ENCODE data around the gene STEAP3.

STEAP3 gene

GRCh38 chr2:119248311-119248710, 24.7 kb downstream of the STEAP3 start:
- no peak for DNase-seq (ENCODE audit: low spot score)

GRCh38 chr2:119248751-119249150, 25.1 kb downstream of the STEAP3 start:
- DNase-seq (ENCODE audit: low spot score) = no peak

- DNase-seq (ENCODE audit: low spot score) = no peak
Measured at GRCh38 chr2:119249311-119249710, 25.7 kb downstream of the STEAP3 start.

GRCh38 chr2:119249855-119250717, 26.5 kb downstream of the STEAP3 start:
- no peak for DNase-seq (ENCODE audit: low spot score)

GRCh38 chr2:119250718-119251290, 27.2 kb downstream of the STEAP3 start:
- no peak for DNase-seq (ENCODE audit: low spot score)

GRCh38 chr2:119251652-119252051, 28.0 kb downstream of the STEAP3 start:
- no peak for DNase-seq (ENCODE audit: low spot score)

GRCh38 chr2:119252186-119253113, 28.8 kb downstream of the STEAP3 start:
- no peak for DNase-seq (ENCODE audit: low spot score)

GRCh38 chr2:119253114-119253702, 29.6 kb downstream of the STEAP3 start:
- DNase-seq (ENCODE audit: low spot score) = no peak

GRCh38 chr2:119253760-119254600, 30.3 kb downstream of the STEAP3 start:
- no peak for DNase-seq (ENCODE audit: low spot score)

GRCh38 chr2:119254601-119255080, 31.0 kb downstream of the STEAP3 start:
- DNase-seq (ENCODE audit: low spot score) = no peak

- no peak for DNase-seq (ENCODE audit: low spot score)
Measured at GRCh38 chr2:119255760-119256581, 32.3 kb downstream of the STEAP3 start.

GRCh38 chr2:119256582-119256921, 32.9 kb downstream of the STEAP3 start:
- no peak for DNase-seq (ENCODE audit: low spot score)

- no peak for DNase-seq (ENCODE audit: low spot score)
Measured at GRCh38 chr2:119257198-119257597, 33.6 kb downstream of the STEAP3 start.

GRCh38 chr2:119259296-119259860, 35.7 kb downstream of the STEAP3 start:
- DNase-seq (ENCODE audit: low spot score) = no peak

GRCh38 chr2:119260646-119261492, 37.2 kb downstream of the STEAP3 start:
- DNase-seq (ENCODE audit: low spot score) = no peak

GRCh38 chr2:119261493-119262225, 38.0 kb downstream of the STEAP3 start:
- no peak for DNase-seq (ENCODE audit: low spot score)

- no peak for DNase-seq (ENCODE audit: low spot score)
Measured at GRCh38 chr2:119263025-119263424, 39.4 kb downstream of the STEAP3 start.

GRCh38 chr2:119263656-119264055, 40.0 kb downstream of the STEAP3 start:
- no peak for DNase-seq (ENCODE audit: low spot score)
